NK-92 (cell line): ENCODE data around the gene SMC5.

Source experiments
- DNase-seq: peaks from one replicate; lab custom pipeline; 2025; ENCODE audit not compliant: unreplicated experiment; lab: John Stamatoyannopoulos, UW

Gene SMC5

GRCh38 chr9:70403618-70404025 lies 144.8 kb downstream of the SMC5 start:
- DNase-seq = no peak

- DNase-seq = no peak
These were observed 145.5 kb downstream of the SMC5 start for GRCh38 chr9:70404261-70404660.
